CD4-positive, alpha-beta T cell treated with Interleukin-21 for 1 hour (primary cell): ENCODE data around the gene SPCS2.
A peak's percentile ranks its signal among the peaks of the same experiment; 100 is the strongest.
"Not testable (repeated sequence)": the region's sequence is repeated elsewhere in the genome, so short reads cannot be mapped to it uniquely, and the experiment has no call there.

ENCODE experiments used
- DNase-seq: peaks from one replicate; pipeline ENCODE4 v3.0.0-alpha.2; 2020

Gene SPCS2

GRCh38 chr11:75004215-75004614, 55.1 kb downstream of the SPCS2 start:
- no peak for DNase-seq

GRCh38 chr11:75011357-75011756, 62.3 kb downstream of the SPCS2 start:
- no peak for DNase-seq

GRCh38 chr11:75011872-75012271, 62.8 kb downstream of the SPCS2 start:
- DNase-seq: no peak

- no peak for DNase-seq
These were observed 64.0 kb downstream of the SPCS2 start for GRCh38 chr11:75013051-75013450.

- no peak for DNase-seq
These were observed 65.1 kb downstream of the SPCS2 start for GRCh38 chr11:75014129-75014528.

- not testable (repeated sequence) for DNase-seq
These were observed 70.1 kb downstream of the SPCS2 start for GRCh38 chr11:75019200-75019599.

- DNase-seq: not testable (repeated sequence)
These were observed 71.3 kb downstream of the SPCS2 start for GRCh38 chr11:75020328-75020727.

- no peak for DNase-seq
These were observed 73.2 kb downstream of the SPCS2 start for GRCh38 chr11:75022296-75022695.

GRCh38 chr11:75022759-75023396, 73.8 kb downstream of the SPCS2 start:
- DNase-seq: peak; percentile 71

GRCh38 chr11:75023446-75024067, 74.5 kb downstream of the SPCS2 start:
- DNase-seq: no peak

GRCh38 chr11:75024068-75024449, 75.0 kb downstream of the SPCS2 start:
- DNase-seq: no peak

GRCh38 chr11:75024764-75025211, 75.7 kb downstream of the SPCS2 start:
- no peak for DNase-seq

- DNase-seq: no peak
These were observed 76.5 kb downstream of the SPCS2 start for GRCh38 chr11:75025561-75025960.

GRCh38 chr11:75028321-75028720, 79.3 kb downstream of the SPCS2 start:
- no peak for DNase-seq
